Measurements from ENCODE around the gene HAUS3. TPM values are rescaled to one million over a fixed set of nuclear protein-coding genes. Genes with fewer than 3 reads are reported as not detected.

HAUS3 gene
- total RNA-seq, 2 experiments from 2014 or later, result 28.5 to 28.7 TPM

- Mint-ChIP-seq H3K9me3 (no peaks in the 10 kb centered on the region), H3K36me3 (no peaks in the 10 kb centered on the region), H3K4me1 (peaks cover 9% of the 10 kb centered on the region), H3K27me3 (no peaks in the 10 kb centered on the region), H3K27ac (no peak overlapping the region), H3K4me3 (no peak overlapping the region)
- DNase-seq (no peak), ATAC-seq (ENCODE audit: low read depth) (no peak)
- POLR2A ChIA-PET, result interaction anchor here (1.3 kb wide), 1 partner anchor 8 kb away, joined by 6 read pairs; the partner anchor contains the start of genes HAUS3 and POLN
These were observed 7.8 kb upstream of the HAUS3 start for GRCh38 chr4:2249526-2250356.

- Mint-ChIP-seq H3K4me3 (no peak overlapping the region), H3K4me1 (peaks cover 11% of the 10 kb centered on the region), H3K9me3 (no peaks in the 10 kb centered on the region), H3K27me3 (peaks cover 2% of the 10 kb centered on the region), H3K27ac (no peak overlapping the region), H3K36me3 (no peaks in the 10 kb centered on the region)
- ATAC-seq (ENCODE audit: low read depth) (no peak), DNase-seq (no peak)
- POLR2A ChIA-PET, result no interaction called here
These were observed 6.9 kb upstream of the HAUS3 start for GRCh38 chr4:2248821-2249261.

- Mint-ChIP-seq H3K27ac (no peak overlapping the region), H3K36me3 (no peaks in the 10 kb centered on the region), H3K27me3 (peaks cover 4% of the 10 kb centered on the region), H3K4me1 (peaks cover 15% of the 10 kb centered on the region), H3K9me3 (no peaks in the 10 kb centered on the region), H3K4me3 (no peak overlapping the region)
- DNase-seq (no peak), ATAC-seq (ENCODE audit: low read depth) (no peak)
- POLR2A ChIA-PET, result no interaction called here
These were observed 6.3 kb upstream of the HAUS3 start for GRCh38 chr4:2248044-2248780.

- Mint-ChIP-seq H3K36me3 (no peaks in the 10 kb centered on the region), H3K4me1 (peaks cover 15% of the 10 kb centered on the region), H3K27me3 (peaks cover 4% of the 10 kb centered on the region), H3K9me3 (no peaks in the 10 kb centered on the region), H3K4me3 (no peak overlapping the region), H3K27ac (no peak overlapping the region)
- DNase-seq, result no peak
- ATAC-seq (ENCODE audit: low read depth), result no peak
- POLR2A ChIA-PET, result interaction anchor here (1.3 kb wide), 1 partner anchor 15 kb away, joined by 3 read pairs; no protein-coding TSS in a partner anchor
These were observed 5.5 kb upstream of the HAUS3 start for GRCh38 chr4:2247128-2248043.

- DNase-seq, result no peak
- Mint-ChIP-seq H3K36me3 (no peaks in the 10 kb centered on the region), H3K4me1 (peaks cover 17% of the 10 kb centered on the region), H3K27ac (no peak overlapping the region), H3K9me3 (no peaks in the 10 kb centered on the region), H3K27me3 (peaks cover 4% of the 10 kb centered on the region), H3K4me3 (no peak overlapping the region)
- ATAC-seq (ENCODE audit: low read depth), result no peak
- POLR2A ChIA-PET, result interaction anchor here (1.2 to 1.3 kb wide), 2 partner anchors 9 to 16 kb away, joined by 3 to 4 read pairs; no protein-coding TSS in a partner anchor
These were observed 4.6 kb upstream of the HAUS3 start for GRCh38 chr4:2246384-2247127.

GRCh38 chr4:2245787-2246275, 3.9 kb upstream of the HAUS3 start:
- Mint-ChIP-seq H3K36me3 (no peaks in the 10 kb centered on the region), H3K9me3 (no peaks in the 10 kb centered on the region), H3K27me3 (peaks cover 4% of the 10 kb centered on the region), H3K4me3 (no peak overlapping the region), H3K27ac (no peak overlapping the region), H3K4me1 (peaks cover 18% of the 10 kb centered on the region)
- POLR2A ChIA-PET, result interaction anchor here (1.2 to 1.3 kb wide), 2 partner anchors 10 to 17 kb away, joined by 3 to 4 read pairs; no protein-coding TSS in a partner anchor
- DNase-seq, result no peak
- ATAC-seq (ENCODE audit: low read depth), result no peak

- DNase-seq (peak; percentile 32), ATAC-seq (ENCODE audit: low read depth) (no peak)
- H3K27me3 Mint-ChIP-seq, result peaks cover 4% of the 10 kb centered on the region
- POLR2A ChIA-PET, result interaction anchor here (1.2 kb wide), 1 partner anchor 11 kb away, joined by 4 read pairs; no protein-coding TSS in a partner anchor
- H3K9me3 Mint-ChIP-seq, result no peaks in the 10 kb centered on the region
- H3K36me3 Mint-ChIP-seq, result peaks cover 1% of the 10 kb centered on the region
- peaks cover 24% of the 10 kb centered on the region for H3K4me1 Mint-ChIP-seq
- no peak overlapping the region for H3K4me3 Mint-ChIP-seq
- H3K27ac Mint-ChIP-seq, result no peak overlapping the region
These were observed 3.3 kb upstream of the HAUS3 start for GRCh38 chr4:2245057-2245786.

- peaks cover 10% of the 10 kb centered on the region for H3K36me3 Mint-ChIP-seq
- ATAC-seq (ENCODE audit: low read depth), result no peak
- H3K27me3 Mint-ChIP-seq, result peaks cover 4% of the 10 kb centered on the region
- H3K27ac Mint-ChIP-seq, result no peak overlapping the region
- H3K4me1 Mint-ChIP-seq, result peaks cover 35% of the 10 kb centered on the region
- no peak for DNase-seq
- no peak overlapping the region for H3K4me3 Mint-ChIP-seq
- H3K9me3 Mint-ChIP-seq, result no peaks in the 10 kb centered on the region
- POLR2A ChIA-PET, result no interaction called here
These were observed 1.9 kb upstream of the HAUS3 start for GRCh38 chr4:2243681-2244380.

GRCh38 chr4:2241003-2241402, 918 bp downstream of the HAUS3 start:
- H3K4me3 Mint-ChIP-seq, result peak overlapping the region; percentile 92
- DNase-seq, result no peak
- H3K4me1 Mint-ChIP-seq, result peaks cover 50% of the 10 kb centered on the region
- peaks cover 20% of the 10 kb centered on the region for H3K36me3 Mint-ChIP-seq
- H3K27ac Mint-ChIP-seq, result peak overlapping the region; percentile 89
- no peaks in the 10 kb centered on the region for H3K9me3 Mint-ChIP-seq
- ATAC-seq (ENCODE audit: low read depth), result no peak
- peaks cover 4% of the 10 kb centered on the region for H3K27me3 Mint-ChIP-seq
- POLR2A ChIA-PET, result interaction anchor here (0.9 to 2.3 kb wide), 12 partner anchors 19 to 636 kb away, joined by 3 to 15 read pairs (median 4); partner anchors contain the start of genes MXD4 and RNF4

- Mint-ChIP-seq H3K4me3 (peak overlapping the region; percentile 2), H3K27ac (no peak overlapping the region), H3K9me3 (no peaks in the 10 kb centered on the region), H3K4me1 (peaks cover 43% of the 10 kb centered on the region), H3K27me3 (no peaks in the 10 kb centered on the region), H3K36me3 (peaks cover 38% of the 10 kb centered on the region)
- ATAC-seq (ENCODE audit: low read depth) (no peak), DNase-seq (no peak)
- POLR2A ChIA-PET, result interaction anchor here (1.8 kb wide), 1 partner anchor 25 kb away, joined by 6 read pairs; the partner anchor contains the start of gene MXD4
These were observed 4.8 kb downstream of the HAUS3 start for GRCh38 chr4:2236944-2237666.

GRCh38 chr4:2231082-2231481, 10.8 kb downstream of the HAUS3 start:
- H3K36me3 Mint-ChIP-seq, result peaks cover 26% of the 10 kb centered on the region
- no peaks in the 10 kb centered on the region for H3K9me3 Mint-ChIP-seq
- ATAC-seq (ENCODE audit: low read depth) (no peak), DNase-seq (no peak)
- no peak overlapping the region for H3K27ac Mint-ChIP-seq
- no peaks in the 10 kb centered on the region for H3K27me3 Mint-ChIP-seq
- H3K4me3 Mint-ChIP-seq, result no peak overlapping the region
- POLR2A ChIA-PET, result no interaction called here
- H3K4me1 Mint-ChIP-seq, result peaks cover 13% of the 10 kb centered on the region
